HG03558 (cell line): Measurements from ENCODE around the gene NRIP1.

Source experiments
- ATAC-seq: cut with Tn5 transposase; IDR thresholded peaks from one replicate; pipeline ENCODE4 v1.9.1; 2021; ENCODE audit warnings: moderate number of reproducible peaks; ENCODE audit not compliant: unreplicated experiment; ENCODE audit errors: extremely low read depth

Gene NRIP1

DNA sequence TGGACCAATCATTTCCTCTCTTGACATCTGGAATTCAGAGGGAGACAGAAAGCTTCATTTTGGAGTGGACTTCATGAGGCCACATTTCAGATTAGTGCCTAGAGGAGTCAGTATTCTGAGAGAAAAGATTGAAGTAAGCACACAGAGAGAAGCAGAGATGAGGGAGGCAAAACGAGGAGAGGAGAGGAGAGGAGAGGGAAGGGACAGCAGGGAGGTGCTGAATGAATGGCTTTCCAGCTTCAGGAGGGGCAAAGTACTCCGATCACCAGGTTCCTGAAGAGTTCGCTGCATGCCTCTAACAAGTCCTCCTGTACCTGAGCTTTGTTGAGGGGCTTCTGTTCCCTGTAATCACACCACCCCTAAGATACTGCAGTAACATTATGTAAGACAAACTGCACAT, 76.0 kb downstream of the NRIP1 start:
- ATAC-seq, result no peak

DNA sequence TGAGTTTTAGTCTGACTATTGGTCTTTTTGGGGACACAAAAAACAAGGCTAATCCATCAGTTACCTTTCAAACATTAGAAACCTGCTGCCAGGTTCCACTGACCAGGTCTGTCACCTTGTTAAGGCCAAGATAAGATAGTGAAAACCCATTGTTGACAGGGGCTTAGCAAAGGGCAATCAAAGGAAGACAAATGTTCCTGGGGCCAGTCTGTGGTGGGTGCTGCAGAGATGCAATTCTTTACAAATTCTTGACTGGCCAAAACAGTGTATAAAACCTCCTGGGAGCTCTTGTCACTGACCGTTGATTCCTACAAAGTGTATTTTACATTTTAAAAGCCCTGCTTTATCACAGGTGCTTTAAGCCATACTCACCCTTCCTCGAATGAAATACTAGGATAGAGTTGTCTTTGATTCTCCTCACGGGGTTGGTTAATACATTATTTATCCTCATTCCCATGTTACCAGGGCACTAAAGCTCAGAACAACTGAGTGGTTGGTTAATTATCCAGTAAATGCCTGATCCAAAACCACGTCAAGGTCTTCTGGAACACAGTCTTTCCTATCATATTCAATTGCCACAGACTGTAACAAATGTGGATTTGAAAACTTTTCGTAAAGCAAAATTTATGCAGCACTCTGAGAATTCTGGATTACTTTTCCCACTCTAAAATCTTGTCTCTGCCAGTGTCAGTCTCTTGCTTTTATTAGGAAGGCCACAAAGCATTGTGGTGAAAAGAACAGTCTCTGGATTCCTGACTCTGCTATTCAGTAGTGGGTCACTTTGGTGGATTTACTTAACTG, 77.2 kb downstream of the NRIP1 start:
- ATAC-seq, result no peak

DNA sequence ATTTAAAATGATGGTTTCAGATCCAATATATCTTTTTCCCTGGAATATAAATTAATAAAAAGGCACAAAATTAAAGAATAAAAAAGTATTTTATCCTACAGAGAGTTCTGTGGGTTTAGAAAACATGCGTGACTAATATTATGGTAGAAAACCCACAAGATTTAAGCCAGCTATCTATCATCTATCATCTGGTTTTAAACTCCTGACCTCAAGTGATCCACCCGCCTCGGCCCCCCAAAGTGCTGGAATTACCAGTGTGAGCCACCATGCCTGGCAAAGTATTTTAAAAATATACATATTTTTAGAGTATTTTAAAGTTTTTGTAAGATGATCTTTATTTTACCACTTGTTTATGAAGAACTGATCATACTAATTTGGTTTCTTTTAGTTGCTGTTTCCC, 79.5 kb downstream of the NRIP1 start:
- ATAC-seq, result no peak

DNA sequence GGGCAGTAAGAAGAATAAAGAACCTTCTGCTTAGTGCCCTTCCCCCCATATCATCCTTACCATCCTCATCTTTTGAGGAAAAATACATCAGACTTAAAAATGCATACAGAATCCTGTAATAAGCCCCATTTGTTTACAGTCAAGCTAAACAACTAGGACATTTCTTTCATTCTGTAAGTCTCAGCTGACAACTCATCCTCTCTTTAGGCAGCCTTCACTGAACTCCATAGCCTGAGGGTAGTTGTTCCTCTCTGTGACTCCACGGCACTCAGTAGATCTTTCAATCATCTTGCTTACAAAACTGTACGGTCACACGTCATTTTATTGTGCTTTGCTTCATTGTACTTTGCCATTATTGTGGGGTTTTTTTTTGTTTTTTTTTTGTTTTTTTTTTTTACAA, 82.5 kb downstream of the NRIP1 start:
- ATAC-seq, result no peak

DNA sequence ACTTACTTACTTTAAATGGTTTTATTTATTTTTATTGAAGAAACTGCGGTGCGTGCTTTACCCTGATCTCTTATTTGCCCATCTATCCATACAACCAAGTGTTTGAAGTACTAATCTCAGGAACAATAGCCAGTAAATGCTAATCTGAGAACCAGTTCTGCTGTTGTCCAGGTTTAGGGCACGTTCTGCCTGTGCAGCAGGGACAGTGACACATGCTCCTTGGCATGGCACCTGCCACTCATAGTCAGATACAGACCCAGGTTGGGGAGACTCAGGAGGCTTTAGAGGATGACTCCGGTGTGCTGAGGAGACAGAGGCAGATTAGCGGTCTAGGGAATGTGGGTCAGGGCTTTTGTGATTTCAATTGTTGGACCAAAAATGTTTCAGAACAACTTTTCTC, 83.6 kb downstream of the NRIP1 start:
- ATAC-seq, result no peak

DNA sequence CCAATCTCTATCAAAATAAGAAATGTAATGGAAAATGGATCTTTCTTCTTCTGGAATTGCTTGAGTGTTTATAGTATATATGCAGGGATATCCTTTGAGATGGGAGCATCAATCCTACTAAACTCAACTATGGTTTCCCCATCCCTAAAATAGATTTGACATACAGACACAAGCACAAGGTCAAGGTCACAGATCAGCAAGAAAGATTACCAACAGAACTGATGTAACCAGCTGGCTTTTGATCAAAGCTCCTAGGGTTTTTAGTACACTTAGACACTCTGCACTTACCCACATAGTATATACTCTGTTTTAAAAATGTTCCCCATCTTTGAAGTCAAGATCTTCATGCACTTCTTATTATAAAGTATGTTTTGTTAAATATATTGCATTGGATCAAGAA, 85.5 kb downstream of the NRIP1 start:
- no peak for ATAC-seq

DNA sequence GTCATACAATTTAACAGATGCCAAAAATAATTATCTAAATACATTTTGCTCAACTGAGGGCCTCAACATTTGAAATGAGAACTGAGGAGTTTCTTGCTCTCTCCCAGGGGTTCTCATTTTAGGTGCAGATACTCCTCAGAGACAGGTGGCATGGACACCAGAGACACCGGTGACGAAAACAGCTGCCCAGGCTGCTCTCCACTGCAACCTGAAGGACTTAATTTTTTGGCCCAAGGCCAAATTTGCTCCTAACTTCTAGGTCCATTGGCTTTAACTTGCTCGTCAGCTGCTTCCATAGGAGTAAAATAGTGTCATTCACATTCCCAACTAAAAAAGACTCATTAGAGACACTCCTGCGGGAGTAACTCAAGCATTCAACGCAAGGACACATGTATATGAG, 87.0 kb downstream of the NRIP1 start:
- ATAC-seq, result no peak

DNA sequence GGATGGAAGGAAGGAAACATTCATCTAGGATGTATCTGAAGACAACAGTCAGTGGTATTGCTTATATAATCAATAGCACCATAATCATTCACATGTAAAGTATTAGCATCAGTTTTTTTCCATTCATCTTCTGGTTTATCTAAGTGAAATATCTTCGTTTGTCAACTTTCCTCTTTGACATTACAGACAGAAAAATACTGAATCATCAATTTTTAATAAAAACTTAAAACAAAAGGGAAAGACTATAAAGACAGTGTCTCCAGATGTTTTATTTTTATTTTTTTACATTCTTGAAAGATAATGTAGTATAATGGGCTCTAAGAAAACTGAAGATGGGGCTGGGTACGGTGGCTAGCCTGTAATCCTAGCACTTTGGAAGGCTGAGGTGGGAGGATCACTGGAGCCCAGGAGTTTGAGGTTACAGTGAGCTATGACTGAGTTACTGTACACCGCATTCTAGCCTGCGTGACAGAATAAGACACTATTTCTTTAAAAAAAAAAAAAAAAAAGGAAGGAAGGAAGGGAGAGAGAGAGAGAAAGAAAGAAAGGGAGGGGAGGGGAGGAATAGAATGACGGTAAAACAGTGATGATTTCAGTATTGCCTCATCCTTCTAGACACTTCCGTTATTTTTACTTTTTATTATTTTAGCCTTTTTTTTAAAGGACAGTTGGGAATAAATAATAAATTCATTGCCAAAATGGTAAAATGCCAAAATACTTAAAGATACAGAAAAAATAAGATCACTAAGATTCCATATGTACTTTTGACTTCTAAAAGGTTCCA, 89.5 kb downstream of the NRIP1 start:
- no peak for ATAC-seq

DNA sequence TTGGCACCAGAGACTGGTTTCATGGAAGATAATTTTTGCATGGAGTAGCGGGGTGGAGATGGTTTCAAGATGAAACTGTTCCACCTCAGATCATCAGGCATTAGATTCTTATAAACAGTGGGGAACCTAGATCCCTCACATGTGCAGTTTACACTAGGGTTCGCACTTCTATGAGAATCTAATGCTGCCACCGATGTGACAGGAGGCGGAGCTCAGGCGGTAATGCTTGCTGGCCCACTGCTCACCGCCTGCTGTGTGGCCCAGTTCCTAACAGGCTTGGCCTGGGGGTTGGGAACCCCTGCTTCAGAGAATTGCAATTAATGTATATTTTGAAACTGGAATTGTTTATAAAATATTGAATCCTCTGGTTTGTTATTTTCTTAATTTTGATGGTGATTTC, 92.1 kb downstream of the NRIP1 start:
- no peak for ATAC-seq

DNA sequence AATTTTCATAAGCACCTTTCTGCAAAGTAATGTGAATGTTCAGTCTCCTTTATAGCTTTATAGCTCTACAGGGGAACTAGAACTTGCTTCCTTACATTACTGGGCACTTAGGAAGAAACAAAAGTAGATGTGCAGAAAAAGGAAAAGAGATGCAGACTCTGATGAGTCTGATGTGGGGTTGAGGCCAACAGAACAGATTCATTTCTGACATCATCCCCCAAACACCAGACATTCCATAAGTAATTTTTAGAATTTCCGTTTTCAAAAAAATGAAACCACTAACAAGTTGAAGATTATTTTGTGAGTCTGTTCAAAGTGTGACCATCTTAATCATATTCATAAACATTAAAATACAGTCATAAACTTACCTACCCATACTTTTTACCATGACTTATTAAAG, 96.0 kb downstream of the NRIP1 start:
- no peak for ATAC-seq

DNA sequence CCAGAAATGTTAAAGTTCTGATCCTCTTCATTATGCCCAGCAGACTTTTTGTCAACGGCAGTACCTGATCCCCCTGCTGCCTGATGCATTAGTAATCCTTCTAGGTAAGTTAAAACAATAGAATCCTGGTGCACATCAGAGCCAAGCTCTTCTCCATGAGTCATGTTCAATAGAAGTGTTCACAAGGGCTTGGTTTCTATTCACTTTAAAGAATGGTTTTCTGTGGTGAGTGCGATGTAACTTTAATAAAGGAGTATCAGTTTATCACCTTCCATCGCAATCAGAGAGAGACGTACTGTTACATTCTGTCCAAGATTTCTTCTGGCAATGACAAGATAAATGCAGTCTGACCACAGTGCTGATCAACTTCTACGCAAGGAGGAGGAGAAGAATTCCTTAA, 96.8 kb downstream of the NRIP1 start:
- no peak for ATAC-seq

DNA sequence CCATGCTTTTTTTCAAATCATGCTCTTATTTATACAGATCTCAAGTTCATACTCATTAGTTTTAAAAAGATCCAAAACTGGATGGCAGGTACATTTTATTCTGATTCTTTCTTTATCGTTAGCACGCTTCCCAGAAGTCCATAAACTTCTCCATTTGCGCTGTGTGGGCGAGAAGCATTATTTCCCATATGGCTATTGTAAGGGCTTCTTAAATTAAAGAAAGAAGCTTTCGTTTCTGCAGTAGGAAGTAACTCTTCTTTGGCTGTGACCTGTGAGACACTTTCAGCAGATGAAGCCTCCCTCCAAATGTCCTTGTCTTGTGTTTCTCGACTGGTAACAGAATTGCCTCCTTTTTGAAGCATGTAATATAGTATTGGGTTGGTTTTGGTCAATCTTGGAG, 100.2 kb downstream of the NRIP1 start:
- no peak for ATAC-seq

DNA sequence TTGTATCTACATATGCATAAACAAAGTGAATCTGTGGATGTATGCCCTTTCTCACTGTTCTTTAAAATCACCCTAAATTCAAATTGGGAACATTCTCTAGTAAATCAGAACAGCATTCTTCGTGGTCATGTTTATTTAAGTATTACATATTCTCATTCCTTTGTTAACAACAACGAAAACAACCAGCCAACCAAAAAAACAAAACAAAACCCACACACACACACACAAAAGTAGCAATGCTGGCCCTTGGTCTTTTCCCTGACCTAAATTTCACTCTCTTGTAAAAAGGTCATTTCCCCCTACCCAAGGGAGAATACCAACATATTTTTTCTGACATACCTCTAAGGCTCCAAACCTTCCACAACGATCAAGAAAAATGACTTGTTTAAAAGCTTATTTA, 102.6 kb downstream of the NRIP1 start:
- ATAC-seq, result no peak

DNA sequence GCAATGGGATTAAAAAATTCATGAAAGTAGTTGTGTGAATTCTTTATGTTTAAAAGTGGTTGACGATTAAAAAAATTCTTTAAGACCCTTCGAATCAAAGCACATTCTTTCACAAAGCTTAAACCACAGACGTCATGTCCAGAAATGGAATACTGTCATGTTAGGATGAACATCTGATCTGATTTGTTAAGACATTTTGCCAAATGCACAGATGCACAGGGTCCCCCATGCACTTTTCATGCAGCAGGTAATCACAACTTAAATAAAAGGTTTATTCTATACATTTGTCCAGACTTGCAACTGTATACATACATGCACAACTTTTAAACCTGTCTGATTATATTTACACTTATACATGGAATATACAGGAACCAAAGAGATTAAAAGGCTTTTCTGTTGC, 103.3 kb downstream of the NRIP1 start:
- ATAC-seq, result no peak

DNA sequence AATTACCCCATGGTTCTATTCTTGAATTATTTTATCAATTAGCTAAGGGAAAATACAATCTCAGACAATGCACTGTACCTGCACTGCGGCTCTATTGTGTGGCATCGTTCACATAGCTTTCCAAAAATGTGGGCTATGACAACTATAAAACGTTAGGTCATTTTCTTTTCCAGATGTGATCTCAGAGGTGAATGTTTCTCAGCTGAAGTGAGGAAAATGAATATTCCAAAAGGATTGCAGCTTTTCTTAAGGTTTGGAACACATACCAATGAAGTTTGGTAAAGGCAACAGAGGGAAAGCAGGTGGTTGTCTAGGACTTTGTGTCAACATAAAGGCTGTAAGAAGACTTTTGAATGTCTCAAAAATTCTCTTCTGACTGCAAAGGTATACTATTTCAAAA, 105.5 kb downstream of the NRIP1 start:
- ATAC-seq, result no peak

DNA sequence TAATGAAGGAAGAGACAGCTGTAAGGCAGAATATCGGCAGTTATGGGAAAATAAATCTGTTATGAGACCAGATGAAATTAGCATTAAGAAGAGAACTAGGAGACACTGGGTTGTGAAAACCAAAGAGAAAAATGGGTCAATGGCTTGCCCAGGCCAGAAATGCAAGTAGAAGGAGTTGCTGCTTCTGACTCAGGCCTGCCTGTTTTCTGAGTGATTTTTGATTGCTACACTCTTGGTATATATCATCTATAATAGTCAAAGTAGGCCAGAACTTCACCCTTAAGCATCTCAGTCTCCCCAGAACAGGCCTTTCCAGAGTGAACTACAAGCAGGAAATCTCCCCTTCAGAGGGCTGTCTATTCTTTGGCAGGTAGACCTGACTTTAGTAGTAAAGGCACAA, 107.0 kb downstream of the NRIP1 start:
- ATAC-seq, result no peak

DNA sequence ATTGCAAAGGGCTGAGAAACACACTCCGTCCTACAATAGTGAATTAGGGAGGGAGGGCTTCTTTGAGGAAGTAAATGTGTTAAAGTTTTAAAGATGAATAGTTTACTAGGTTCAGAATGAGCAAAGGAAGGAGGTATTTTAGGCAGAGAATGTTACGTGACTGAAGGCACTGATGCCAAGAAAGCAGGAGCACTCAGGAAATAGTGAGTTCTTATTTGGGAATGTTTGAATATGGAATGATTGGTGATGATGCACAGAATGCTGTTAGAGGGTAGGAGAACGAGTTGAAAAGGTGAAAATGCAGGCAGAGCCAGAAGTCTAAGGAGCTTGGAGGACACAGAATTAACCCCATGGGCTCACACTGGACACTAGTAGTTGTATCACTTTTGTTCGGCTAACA, 108.0 kb downstream of the NRIP1 start:
- no peak for ATAC-seq

DNA sequence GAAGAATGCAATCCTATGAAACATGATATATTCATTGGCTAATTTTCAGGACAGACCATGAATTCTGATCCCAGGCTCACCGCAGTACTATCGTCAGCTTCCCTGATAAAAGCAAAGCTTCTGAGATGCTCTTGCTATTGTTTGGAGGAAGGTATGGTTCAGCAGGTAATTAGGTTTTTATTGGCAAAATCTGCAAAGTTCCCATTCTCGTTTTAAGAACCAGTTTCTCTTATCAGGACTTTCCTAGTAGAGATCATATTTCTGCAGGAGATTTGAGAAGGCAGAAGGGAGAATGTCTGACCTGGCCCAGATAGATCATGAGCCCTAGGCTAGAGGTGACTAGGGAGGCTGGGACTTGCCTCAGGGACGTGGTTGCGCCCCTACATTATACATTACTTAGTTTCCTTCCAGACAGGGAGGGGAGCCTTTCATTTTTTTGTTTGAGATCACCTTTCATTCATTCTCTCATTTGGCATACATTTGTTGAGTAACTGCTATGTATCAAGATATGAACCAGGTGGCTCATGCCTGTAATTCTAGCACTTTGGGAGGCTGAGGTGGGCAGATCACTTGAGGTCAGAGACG, 108.8 kb downstream of the NRIP1 start:
- no peak for ATAC-seq

DNA sequence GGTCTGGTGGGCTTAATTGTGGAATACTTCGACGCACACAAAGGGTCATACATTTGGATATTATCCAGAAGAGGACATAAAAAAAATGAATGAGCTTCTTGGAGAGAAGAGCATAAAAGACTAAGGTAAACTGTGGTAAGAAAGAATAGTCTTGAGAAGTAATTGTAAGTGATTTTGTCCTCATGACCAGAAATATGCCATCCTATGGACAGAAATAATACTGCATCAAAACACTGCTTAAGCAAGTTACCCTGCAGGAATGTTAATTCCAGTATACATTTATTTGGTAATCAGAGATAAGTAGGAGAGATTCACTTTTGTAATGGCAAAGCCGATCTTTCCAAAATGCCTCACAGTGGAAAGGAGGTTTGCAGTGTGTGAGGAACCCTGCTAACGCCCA, 111.9 kb downstream of the NRIP1 start:
- no peak for ATAC-seq

DNA sequence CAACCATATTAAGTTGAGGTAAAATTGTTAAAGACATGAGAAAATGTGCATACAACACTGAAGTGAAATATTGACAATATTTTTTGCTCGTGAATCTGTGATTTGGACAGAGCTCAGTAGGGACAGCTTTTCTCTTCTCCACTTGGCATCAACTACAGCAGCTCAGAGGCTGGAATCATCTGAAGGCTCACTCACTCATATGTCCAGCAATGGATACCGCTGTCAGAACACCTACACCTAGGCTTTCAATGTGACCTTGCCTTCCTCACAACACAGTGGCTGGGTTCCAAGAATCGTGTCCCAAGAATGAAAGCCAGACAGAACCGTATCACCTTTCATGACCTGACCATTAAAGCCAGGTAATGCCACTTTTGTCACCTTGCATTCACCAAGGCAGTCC, 115.2 kb downstream of the NRIP1 start:
- ATAC-seq, result no peak

DNA sequence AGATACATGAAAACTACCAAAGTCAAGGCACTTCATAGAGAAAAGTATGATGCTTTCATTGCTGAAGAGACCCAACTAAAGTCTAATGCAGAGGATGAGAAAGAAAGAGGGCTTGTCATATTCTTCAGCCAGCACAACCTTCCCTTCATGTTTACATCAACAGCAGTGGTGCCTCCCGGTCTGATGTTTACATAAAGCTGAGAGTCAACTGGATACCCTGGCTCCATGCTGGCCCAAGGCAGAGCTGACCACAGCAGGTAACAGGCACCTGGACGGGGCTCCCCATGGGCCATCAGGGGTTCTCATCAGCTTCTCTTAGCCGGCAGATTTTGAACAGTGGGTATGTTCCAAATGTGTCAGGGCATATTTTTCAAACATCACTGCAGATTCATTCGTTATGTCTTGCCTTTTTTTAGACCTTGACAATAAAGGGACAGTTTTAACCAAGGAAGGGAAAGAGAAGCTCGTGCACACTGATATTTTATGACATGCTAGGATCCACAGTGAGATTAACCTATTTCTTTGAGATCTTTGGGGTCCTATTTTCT, 117.1 kb downstream of the NRIP1 start:
- no peak for ATAC-seq
